Endodermal cell (in vitro differentiated cells): ENCODE results near the gene HEMGN. TPM values are rescaled to one million over a fixed set of nuclear protein-coding genes. Genes with fewer than 3 reads are reported as not detected.

Experiments
- DNase-seq: peaks from one replicate; pipeline ENCODE4 v3.0.0-alpha.2; 2017
- H3K27ac ChIP-seq: 2 replicates; pipeline ENCODE4 v1.5.1; 2013; ENCODE audit warnings: mild to moderate bottlenecking, low read depth, low read length, moderate library complexity
- H3K27me3 ChIP-seq: 2 replicates; pipeline ENCODE4 v1.6.1; 2013; ENCODE audit warnings: mild to moderate bottlenecking, low read length, moderate library complexity; ENCODE audit not compliant: insufficient read depth, control insufficient read depth, poor library complexity, severe bottlenecking
- H3K36me3 ChIP-seq: 2 replicates; pipeline ENCODE4 v1.7.0; 2013; ENCODE audit warnings: mild to moderate bottlenecking, low read length, moderate library complexity; ENCODE audit not compliant: control insufficient read depth, insufficient read depth
- H3K4me1 ChIP-seq: one replicate; pipeline ENCODE4 v1.7.0; 2013; ENCODE audit warnings: low read length; ENCODE audit not compliant: control insufficient read depth, insufficient read depth
- H3K4me3 ChIP-seq: 2 replicates; pipeline ENCODE4 v1.5.1; 2013; ENCODE audit warnings: mild to moderate bottlenecking, low read length, moderate library complexity
- H3K9ac ChIP-seq: 2 replicates; pipeline ENCODE4 v1.6.1; 2013; ENCODE audit warnings: mild to moderate bottlenecking, low read length, moderate library complexity; ENCODE audit not compliant: poor library complexity, severe bottlenecking; ENCODE audit errors: extremely low read depth
- H3K9me3 ChIP-seq: 2 replicates; pipeline ENCODE4 v1.6.1; 2013; ENCODE audit warnings: mild to moderate bottlenecking, low read length, moderate library complexity; ENCODE audit not compliant: control insufficient read depth
- H3K27ac Mint-ChIP-seq: 2 replicates; pipeline ENCODE4 v1.8.0; 2020; ENCODE audit warnings: mixed read lengths
- H3K27me3 Mint-ChIP-seq: 2 replicates; pipeline ENCODE4 v1.8.0; 2021; ENCODE audit warnings: mild to moderate bottlenecking, mixed read lengths; ENCODE audit not compliant: insufficient read depth
- H3K36me3 Mint-ChIP-seq: 2 replicates; pipeline ENCODE4 v1.8.0; 2020; ENCODE audit warnings: low read depth, mixed read lengths
- H3K4me1 Mint-ChIP-seq: 2 replicates; pipeline ENCODE4 v1.8.0; 2020; ENCODE audit warnings: mixed read lengths
- H3K4me3 Mint-ChIP-seq: 2 replicates; pipeline ENCODE4 v1.8.0; 2020; ENCODE audit warnings: mild to moderate bottlenecking, moderate library complexity, mixed read lengths
- H3K9me3 Mint-ChIP-seq: 2 replicates; pipeline ENCODE4 v1.8.0; 2020; ENCODE audit warnings: mild to moderate bottlenecking, mixed read lengths
- CTCF ChIP-seq: fragments of 200-600 bp; sonication (generic); conservative IDR thresholded peaks from 2 replicates; pipeline ENCODE4 v1.5.0; 2021; ENCODE audit warnings: antibody characterized with exemption, mild to moderate bottlenecking
- WGBS, 2 experiments: methylation state at CpG; one replicate each; pipeline versions ENCODE4 v1.1.5 to v1.1.7; 2013; ENCODE audit warnings: missing lambda C conversion rate in 2 of 2, mixed read lengths in 1 of 2; ENCODE audit not compliant: insufficient coverage in 1 of 2, insufficient read length in 1 of 2; 5-methylcytosine and 5-hydroxymethylcytosine counted together
- long read RNA-seq, 4 experiments: library from polyadenylated mRNA in 2 of 4; library from RNA in 1 of 4; library from capped mRNA in 1 of 4; stranded (forward) in 3 of 4; unstranded in 1 of 4; transcript quantifications; one replicate each; pipeline ENCODE4 v2.0.0, GENCODE V29; 2020 to 2021; ENCODE audit warnings: inconsistent platforms in 1 of 4
- polyA plus RNA-seq, 2 experiments: library from polyadenylated mRNA; stranded (reverse); fragments of 50-300 nt; gene quantifications; one replicate each; pipeline ENCODE4 v1.2.3, GENCODE V29; 2013
- total RNA-seq, 2 donors: library from RNA; stranded (reverse); fragmentation: NEBNext Ultra II Directional in 1 of 2; extraction: Animal tissue kit (Norgen Biotek cat#: 25700) in 1 of 2; gene quantifications; 2 replicates in 1 of 2; 3 replicates in 1 of 2; pipeline ENCODE4 v1.2.1, GENCODE V29; 2021

Gene HEMGN
- total RNA-seq: not detected
- not detected for polyA plus RNA-seq (2013, experiment 1 of 2)
- not detected for polyA plus RNA-seq (2013, experiment 2 of 2)
- long read RNA-seq, experiment 1: 0 reads
- long read RNA-seq, experiment 2: 0 reads
- long read RNA-seq, experiment 3: 0 reads
- long read RNA-seq, experiment 4: 0 reads

- Mint-ChIP-seq H3K9me3 (no peaks in the 10 kb centered on the region), H3K4me1 (no peaks in the 10 kb centered on the region), H3K36me3 (no peaks in the 10 kb centered on the region), H3K27ac (no peak within 1 kb of the TSS), H3K4me3 (no peak within 1 kb of the TSS), H3K27me3 (peaks cover 79% of the 10 kb centered on the region)
- no peak within 1 kb of the TSS for H3K4me3 ChIP-seq
- no peak within 1 kb of the TSS for H3K9ac ChIP-seq
- no peaks in the 10 kb centered on the region for H3K4me1 ChIP-seq
- H3K27ac ChIP-seq: no peak within 1 kb of the TSS
- peaks cover 98% of the 10 kb centered on the region for H3K27me3 ChIP-seq
- TF ChIP-seq CTCF: no peak
- no peaks in the 10 kb centered on the region for H3K9me3 ChIP-seq
- no peak for DNase-seq
- no peaks in the 10 kb centered on the region for H3K36me3 ChIP-seq
- 70 to 86% methylated on average over 2 to 3 of the region's 3 CpGs for WGBS, 2 experiments
Observed at GRCh38 chr9:97938081-97938644, at the start of gene HEMGN. Gene HEMGN (minus strand): TSS chr9:97938172. CDS start chr9:97938136, 36 bp downstream.

- TF ChIP-seq CTCF: no peak
- no peaks in the 10 kb centered on the region for H3K4me1 ChIP-seq
- WGBS, 2 experiments: 90 to 95% methylated on average over 4 to 5 of the region's 5 CpGs
- Mint-ChIP-seq H3K36me3 (peaks cover 5% of the 10 kb centered on the region), H3K4me1 (peaks cover 21% of the 10 kb centered on the region), H3K4me3 (no peak overlapping the region), H3K27me3 (peaks cover 17% of the 10 kb centered on the region), H3K27ac (no peak overlapping the region), H3K9me3 (peaks cover 2% of the 10 kb centered on the region)
- H3K27ac ChIP-seq: no peak overlapping the region
- H3K27me3 ChIP-seq: peaks cover 4% of the 10 kb centered on the region
- no peak for DNase-seq
- H3K36me3 ChIP-seq: peaks cover 8% of the 10 kb centered on the region
- H3K9me3 ChIP-seq: no peaks in the 10 kb centered on the region
- no peak overlapping the region for H3K9ac ChIP-seq
- no peak overlapping the region for H3K4me3 ChIP-seq
Observed at GRCh38 chr9:97987487-97987886, 49.5 kb upstream of the HEMGN start.

GRCh38 chr9:97985058-97985861 lies 47.3 kb upstream of the HEMGN start:
- Histone ChIP-seq H3K9ac (peak overlapping the region; percentile 90), H3K4me1 (no peaks in the 10 kb centered on the region), H3K4me3 (peak overlapping the region; percentile 83), H3K27me3 (peaks cover 26% of the 10 kb centered on the region), H3K9me3 (no peaks in the 10 kb centered on the region), H3K36me3 (no peaks in the 10 kb centered on the region), H3K27ac (no peak overlapping the region)
- H3K36me3 Mint-ChIP-seq: peaks cover 5% of the 10 kb centered on the region
- no peak overlapping the region for H3K27ac Mint-ChIP-seq
- TF ChIP-seq CTCF: no peak
- peaks cover 2% of the 10 kb centered on the region for H3K9me3 Mint-ChIP-seq
- H3K4me1 Mint-ChIP-seq: peaks cover 22% of the 10 kb centered on the region
- peak overlapping the region; percentile 80 for H3K4me3 Mint-ChIP-seq
- 21 to 32% methylated on average over 50 to 59 of the region's 59 CpGs for whole genome bisulfite sequencing, 2 experiments
- peaks cover 39% of the 10 kb centered on the region for H3K27me3 Mint-ChIP-seq
- DNase-seq: peak; percentile 73
